VCaP (cell line): Measurements from ENCODE around the gene CAPN5.

Experiments
- H3K27ac ChIP-seq: fragments of 450-650 bp; 2 replicates; pipeline ENCODE4 v1.5.1; 2017
- TF ChIP-seq, protein P1 (sequence below): fragments of 450-650 bp; conservative IDR thresholded peaks from 2 replicates; pipeline ENCODE4 v1.5.1; 2017; ENCODE audit warnings: mild to moderate bottlenecking, moderate library complexity

The CAPN5 gene

GRCh38 chr11:77167111-77167626, 100.4 kb downstream of the CAPN5 start:
- TF ChIP-seq, protein P1, sequence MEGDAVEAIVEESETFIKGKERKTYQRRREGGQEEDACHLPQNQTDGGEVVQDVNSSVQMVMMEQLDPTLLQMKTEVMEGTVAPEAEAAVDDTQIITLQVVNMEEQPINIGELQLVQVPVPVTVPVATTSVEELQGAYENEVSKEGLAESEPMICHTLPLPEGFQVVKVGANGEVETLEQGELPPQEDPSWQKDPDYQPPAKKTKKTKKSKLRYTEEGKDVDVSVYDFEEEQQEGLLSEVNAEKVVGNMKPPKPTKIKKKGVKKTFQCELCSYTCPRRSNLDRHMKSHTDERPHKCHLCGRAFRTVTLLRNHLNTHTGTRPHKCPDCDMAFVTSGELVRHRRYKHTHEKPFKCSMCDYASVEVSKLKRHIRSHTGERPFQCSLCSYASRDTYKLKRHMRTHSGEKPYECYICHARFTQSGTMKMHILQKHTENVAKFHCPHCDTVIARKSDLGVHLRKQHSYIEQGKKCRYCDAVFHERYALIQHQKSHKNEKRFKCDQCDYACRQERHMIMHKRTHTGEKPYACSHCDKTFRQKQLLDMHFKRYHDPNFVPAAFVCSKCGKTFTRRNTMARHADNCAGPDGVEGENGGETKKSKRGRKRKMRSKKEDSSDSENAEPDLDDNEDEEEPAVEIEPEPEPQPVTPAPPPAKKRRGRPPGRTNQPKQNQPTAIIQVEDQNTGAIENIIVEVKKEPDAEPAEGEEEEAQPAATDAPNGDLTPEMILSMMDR, result no peak
- H3K27ac ChIP-seq, result no peak overlapping the region

- no peak overlapping the region for H3K27ac ChIP-seq
- TF ChIP-seq, protein P1, result no peak
Measured at GRCh38 chr11:77167791-77168190, 101.0 kb downstream of the CAPN5 start.

GRCh38 chr11:77170107-77170506, 103.3 kb downstream of the CAPN5 start:
- TF ChIP-seq, protein P1, result no peak
- H3K27ac ChIP-seq, result no peak overlapping the region

DNA sequence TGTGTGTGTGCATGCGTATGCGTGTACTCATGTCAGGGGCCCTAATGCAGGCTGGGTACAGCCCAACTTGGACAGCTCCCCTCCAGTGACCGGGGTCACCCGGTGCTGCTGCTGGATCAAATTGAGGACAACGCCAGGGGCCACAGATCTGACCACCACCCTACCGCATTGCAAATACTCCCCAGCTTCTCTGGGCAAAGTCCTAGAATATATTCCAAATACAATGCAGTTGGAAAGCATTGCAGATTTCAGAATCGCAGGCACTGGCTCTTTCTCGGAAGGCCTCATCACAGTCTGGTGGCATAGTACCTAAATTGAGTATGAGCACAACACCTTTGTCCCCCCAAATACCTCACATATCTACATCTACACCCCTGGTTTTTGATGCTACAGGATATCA, 104.5 kb downstream of the CAPN5 start:
- TF ChIP-seq, protein P1, result no peak

DNA sequence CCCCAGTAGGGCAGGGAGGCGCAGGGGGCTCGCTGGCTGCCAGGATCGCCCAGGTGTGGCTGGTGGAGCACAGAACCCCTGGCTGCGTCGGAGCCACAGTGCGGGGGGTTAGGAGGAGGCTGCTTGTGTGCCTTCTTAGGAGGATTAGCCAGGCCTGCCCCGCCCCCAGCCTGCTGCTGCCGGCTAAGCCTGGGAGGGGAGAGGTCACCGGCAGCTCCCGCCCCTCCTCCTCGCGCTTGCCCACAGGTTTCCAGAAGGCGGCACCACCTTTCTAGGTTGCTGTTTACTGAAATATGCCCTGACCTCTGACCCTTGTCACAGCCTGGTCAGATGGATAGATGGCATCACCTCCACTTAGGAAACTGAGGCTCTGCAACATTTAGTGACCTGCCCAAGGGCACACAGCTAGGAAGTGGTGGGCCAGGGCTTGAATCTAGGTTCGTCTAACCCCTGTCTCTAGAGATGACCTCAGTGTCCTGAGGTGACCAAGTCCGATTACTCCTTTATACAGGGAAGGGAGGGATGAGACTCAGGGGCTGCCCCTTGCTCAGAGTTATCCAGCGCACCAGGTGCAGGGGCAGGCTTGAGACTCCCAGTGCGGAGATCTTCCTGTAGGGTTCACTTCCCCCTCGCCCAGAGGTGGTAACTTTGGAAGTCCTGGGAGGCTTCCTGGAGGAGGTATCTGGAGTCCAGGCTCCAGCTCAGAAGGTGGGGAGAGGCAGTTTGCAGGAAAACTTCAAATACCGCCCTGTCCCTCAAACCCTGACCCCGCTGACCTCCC, 105.3 kb downstream of the CAPN5 start:
- TF ChIP-seq, protein P1, result no peak
- H3K27ac ChIP-seq, result no peak overlapping the region

More for the DNA sequence above, 104.5 kb downstream of the CAPN5 start:
- H3K27ac ChIP-seq, result no peak overlapping the region

DNA sequence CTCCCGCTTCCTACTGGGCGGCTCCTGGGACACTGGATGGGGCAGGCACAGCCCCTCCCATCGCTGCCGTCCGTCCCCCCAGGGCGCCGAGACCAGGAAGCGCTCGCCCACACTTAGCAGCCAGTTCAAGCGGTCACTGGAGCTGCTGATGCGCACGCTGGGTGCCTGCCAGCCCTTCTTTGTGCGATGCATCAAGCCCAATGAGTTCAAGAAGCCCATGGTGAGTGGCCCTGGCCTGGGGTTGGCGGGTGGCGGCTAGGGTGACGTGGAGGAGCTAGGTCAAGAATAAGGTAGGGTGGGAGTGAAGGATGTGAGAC, 105.9 kb downstream of the CAPN5 start:
- no peak overlapping the region for H3K27ac ChIP-seq
- TF ChIP-seq, protein P1, result no peak

DNA sequence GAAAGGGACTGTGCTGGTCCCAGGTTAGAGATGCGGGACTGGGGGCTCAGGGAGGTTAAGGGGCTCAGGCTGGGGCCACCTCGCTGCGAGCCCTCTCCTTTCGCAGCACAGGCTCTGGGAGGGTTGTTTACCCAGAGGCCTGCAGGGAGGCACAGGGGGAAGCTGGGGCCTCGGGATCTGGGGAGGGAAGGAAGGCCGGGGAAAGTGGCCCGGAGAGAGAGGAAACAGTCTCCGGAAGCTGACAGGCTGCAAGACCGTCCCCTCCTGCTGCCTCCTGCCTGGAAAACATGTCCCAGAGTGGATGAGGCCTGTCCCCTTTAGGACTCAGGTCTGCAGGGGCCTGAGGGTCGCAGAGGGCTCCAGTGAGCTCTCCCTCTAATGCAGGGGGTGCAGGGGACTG, 106.7 kb downstream of the CAPN5 start:
- no peak overlapping the region for H3K27ac ChIP-seq
- TF ChIP-seq, protein P1, result no peak
